GM21737 (cell line): ENCODE data around the gene API5.
A peak's percentile ranks its signal among the peaks of the same experiment; 100 is the strongest.

Experiments used
- ATAC-seq: cut with Tn5 transposase; IDR thresholded peaks from one replicate; pipeline ENCODE4 v1.9.1; 2021; ENCODE audit warnings: mild to moderate bottlenecking, moderate library complexity; ENCODE audit not compliant: unreplicated experiment

Gene API5

DNA sequence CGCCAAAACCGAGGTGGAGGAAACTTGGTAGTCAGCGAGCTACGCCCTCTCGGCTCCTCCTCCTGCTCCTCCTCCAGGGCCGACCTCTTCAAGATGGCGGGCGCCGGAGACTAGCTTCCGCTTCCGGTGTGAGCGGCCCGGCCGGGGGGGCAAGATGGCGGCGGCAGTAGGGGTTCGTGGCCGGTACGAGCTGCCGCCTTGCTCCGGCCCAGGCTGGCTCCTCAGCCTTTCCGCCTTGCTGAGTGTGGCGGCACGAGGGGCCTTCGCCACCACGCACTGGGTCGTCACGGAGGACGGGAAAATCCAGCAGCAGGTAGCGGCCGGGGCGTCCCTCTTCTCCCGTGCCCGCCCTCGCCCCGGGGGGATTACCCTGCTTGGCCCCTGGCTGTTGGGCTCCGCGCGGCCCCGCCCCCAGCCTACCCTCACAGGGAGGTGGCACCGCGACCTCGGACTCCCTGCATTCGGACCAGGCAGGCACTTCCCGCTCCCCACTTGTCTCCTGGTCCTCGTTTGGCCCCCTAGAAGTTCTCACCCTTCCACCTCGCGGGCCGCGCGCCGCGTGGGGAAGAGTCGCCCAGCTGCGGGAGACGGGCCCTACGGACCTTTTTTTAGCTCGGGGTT lies 47.1 kb downstream of the API5 start, which contains the start of gene TTC17:
Gene TTC17 (plus strand): TSS at position 120 of the 621 bp plus-strand sequence. CDS start 35 bp downstream, at position 155.
- peak; percentile 91 for ATAC-seq

DNA sequence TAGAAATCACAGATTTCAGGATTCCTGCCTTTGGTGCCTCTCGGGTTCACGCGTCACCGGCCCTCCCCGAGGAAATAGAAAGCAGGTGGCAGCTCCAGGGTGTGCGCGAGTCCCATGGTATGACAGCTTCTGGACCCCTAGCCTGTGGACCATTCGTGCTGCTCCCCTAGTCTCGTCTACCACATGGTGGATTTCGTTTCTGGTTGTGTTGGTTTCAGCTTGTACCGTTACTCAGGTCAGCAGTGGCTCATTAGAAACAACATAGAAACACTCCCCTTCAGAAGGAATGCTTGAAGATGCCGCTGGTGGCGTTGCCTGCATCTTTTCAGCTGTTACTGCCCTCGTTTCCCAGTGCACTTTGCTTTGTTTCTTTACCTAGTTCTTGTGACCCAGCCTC lies 47.6 kb downstream of the API5 start:
- ATAC-seq: peak; percentile 47

GRCh38 chr11:43360361-43361032 lies 48.7 kb downstream of the API5 start:
- no peak for ATAC-seq

DNA sequence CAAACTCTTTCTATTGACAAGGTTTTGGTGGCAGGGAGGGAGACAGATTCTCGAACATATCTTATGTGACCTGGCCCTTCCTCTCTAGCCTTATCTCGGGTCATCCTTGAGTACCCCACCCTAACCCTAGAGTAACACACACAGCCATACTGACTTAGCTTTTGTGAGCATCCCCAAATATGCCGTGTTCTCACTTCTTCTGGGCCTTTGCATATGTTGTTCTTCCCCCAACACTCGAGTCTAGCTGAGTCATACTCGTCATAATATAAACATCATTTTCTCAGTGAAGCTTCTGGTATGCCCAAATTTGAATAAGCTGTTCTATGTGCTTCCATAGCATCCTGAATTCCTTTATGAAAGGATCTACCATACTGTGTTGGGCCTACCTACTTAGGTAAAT lies 54.9 kb downstream of the API5 start:
- ATAC-seq: no peak

DNA sequence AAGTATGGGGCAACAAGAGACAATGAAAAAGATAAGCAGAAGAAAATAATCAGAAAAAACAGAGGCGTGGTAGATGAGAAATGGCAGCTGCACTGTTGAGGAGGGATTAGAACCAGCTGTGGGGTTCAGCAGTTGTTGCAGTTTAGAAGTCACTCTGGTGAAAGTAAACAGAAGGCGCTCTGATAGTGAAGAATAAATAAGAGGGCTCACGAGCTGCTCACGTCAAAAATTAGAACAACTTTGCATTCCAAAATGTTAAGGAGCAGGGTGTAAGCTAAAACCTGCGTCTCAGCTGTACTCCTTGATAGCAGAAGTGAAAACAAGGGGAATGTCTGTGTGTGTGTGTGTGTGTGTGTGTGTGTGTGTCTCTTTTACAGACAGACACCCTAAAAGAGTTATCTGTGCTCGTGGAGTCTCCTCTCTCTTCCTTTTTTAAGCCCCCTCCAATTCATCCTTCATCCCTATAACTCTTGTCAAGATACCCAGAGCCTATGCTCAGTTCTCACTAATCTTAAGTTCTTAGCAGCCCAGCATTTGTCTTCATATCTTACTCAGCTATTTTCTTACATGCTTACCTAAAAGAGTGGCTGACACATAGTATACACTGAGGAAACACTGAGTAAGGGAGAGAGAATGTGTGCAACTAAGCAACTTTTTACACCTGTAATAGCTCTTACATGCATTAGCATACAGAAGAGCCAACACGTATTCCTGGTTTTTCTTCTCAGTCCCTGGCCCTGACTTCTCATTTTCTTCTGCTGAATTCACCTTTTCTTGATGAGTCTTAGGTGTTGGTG lies 55.8 kb downstream of the API5 start:
- ATAC-seq: no peak

- no peak for ATAC-seq
Measured at GRCh38 chr11:43376065-43376464, 64.3 kb downstream of the API5 start.

DNA sequence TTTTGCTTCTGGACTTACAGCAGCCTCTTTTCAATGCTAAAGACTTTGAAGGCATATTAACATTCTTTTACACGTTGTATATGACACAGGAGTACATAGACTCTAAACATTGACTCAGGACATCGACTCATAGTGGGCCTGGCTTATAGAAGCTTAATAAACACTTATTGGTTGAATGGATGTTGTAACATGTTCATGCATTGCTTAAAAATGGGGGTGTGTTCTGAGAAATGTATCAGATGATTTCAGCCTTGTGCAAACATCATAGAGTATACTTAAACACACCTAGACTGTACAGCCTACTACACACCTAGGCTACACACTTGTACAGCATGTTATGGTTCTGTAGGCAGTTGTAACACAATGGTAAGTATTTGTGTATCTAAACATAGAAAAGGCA lies 64.8 kb downstream of the API5 start:
- ATAC-seq: no peak

GRCh38 chr11:43377389-43377788 lies 65.6 kb downstream of the API5 start:
- ATAC-seq: no peak

- no peak for ATAC-seq
Measured at GRCh38 chr11:43378897-43379296, 67.1 kb downstream of the API5 start.

DNA sequence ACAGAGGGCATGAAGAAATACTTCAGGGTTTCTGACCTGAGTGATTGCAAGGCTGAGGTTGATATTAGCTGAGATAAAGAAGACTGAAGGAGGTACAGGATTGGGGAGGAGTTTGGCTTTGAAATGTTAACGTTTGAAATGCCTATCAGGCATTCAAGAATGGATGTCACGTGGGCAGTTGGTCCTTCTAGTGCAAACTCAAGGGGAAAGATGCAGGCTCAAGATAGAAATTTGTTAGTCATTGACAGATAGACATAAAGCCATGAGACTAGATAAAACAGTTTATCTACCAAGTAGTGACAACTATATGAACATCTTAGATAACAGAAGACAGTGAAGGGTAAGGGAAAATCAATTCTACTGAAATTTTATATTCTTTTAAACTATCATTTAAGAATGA lies 70.0 kb downstream of the API5 start:
- no peak for ATAC-seq

GRCh38 chr11:43382614-43383013 lies 70.8 kb downstream of the API5 start:
- no peak for ATAC-seq

- no peak for ATAC-seq
Measured at GRCh38 chr11:43384393-43384792, 72.6 kb downstream of the API5 start.

DNA sequence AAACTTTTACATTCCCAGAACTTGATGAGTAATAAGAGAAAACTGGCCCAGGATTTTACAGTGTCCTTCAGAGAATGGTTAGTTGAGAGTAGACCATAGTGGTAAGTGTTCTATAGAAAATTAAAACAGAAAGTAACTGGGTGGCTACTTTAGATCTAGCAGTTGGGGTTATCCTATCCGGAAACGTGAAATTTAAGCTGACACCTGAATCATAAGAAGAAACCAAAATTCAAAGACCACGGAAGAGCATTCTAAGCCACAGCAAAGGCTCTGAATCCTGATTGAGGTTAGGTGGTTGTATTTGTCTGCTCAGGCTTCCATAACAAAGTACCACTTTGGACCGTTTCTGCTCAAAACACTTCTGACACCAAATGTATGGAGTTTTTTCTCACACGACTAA lies 80.9 kb downstream of the API5 start:
- no peak for ATAC-seq

GRCh38 chr11:43393765-43394355 lies 82.1 kb downstream of the API5 start:
- no peak for ATAC-seq
